MCF 10A (cell line): ENCODE measurements around the gene FAM187B. TPM values are rescaled to one million over a fixed set of nuclear protein-coding genes. Genes with fewer than 3 reads are reported as not detected.

ENCODE experiments used
- BruUV-seq: library from RNA; stranded (reverse); fragments of 400-500 nt; replicated peaks from 2 replicates; lab custom pipeline; 2021; lab: Mats Ljungman, UMichigan
- CTCF ChIA-PET: fragments of 300-600 bp; sonication (Branson Sonifier 250); formaldehyde crosslinking; extraction: SDS; loops from one replicate; lab custom pipeline; 2021; ENCODE audit warnings: antibody characterized with exemption, inconsistent platforms; lab: Yijun Ruan, JAX
- POLR2A ChIA-PET: fragments of 300-600, 350-650 bp; sonication (Branson Sonifier 250); formaldehyde crosslinking; extraction: SDS; loops from one replicate; lab custom pipeline; 2020; ENCODE audit warnings: antibody characterized with exemption, inconsistent platforms; lab: Yijun Ruan, JAX
- DNase-seq: peaks from one replicate; pipeline ENCODE4 v3.0.0-alpha.2; 2018; ENCODE audit not compliant: unreplicated experiment
- H3K27ac Mint-ChIP-seq: one replicate; pipeline ENCODE4 v1.8.0; 2022; ENCODE audit warnings: mild to moderate bottlenecking, low read depth, mixed read lengths; ENCODE audit not compliant: unreplicated experiment
- H3K27me3 Mint-ChIP-seq: one replicate; pipeline ENCODE4 v1.8.0; 2022; ENCODE audit warnings: mixed read lengths; ENCODE audit not compliant: insufficient read depth, unreplicated experiment
- H3K36me3 Mint-ChIP-seq: one replicate; pipeline ENCODE4 v1.8.0; 2022; ENCODE audit warnings: mild to moderate bottlenecking, moderate library complexity, mixed read lengths; ENCODE audit not compliant: insufficient read depth, unreplicated experiment
- H3K4me1 Mint-ChIP-seq: one replicate; pipeline ENCODE4 v1.8.0; 2022; ENCODE audit warnings: mixed read lengths; ENCODE audit not compliant: insufficient read depth, unreplicated experiment
- H3K4me3 Mint-ChIP-seq: one replicate; pipeline ENCODE4 v1.8.0; 2022; ENCODE audit warnings: mild to moderate bottlenecking, moderate library complexity, mixed read lengths; ENCODE audit not compliant: unreplicated experiment
- H3K9me3 Mint-ChIP-seq: one replicate; pipeline ENCODE4 v1.8.0; 2022; ENCODE audit warnings: mixed read lengths; ENCODE audit not compliant: unreplicated experiment
- CTCF ChIP-seq: fragments of 200-600 bp; IDR thresholded peaks from one replicate; pipeline ENCODE4 v1.8.0; 2022; ENCODE audit warnings: antibody characterized with exemption, mild to moderate bottlenecking; ENCODE audit not compliant: unreplicated experiment
- intact Hi-C: fragments of 100-400 bp; cut with micrococcal nuclease; formaldehyde crosslinking; loops from 2 replicates; pipeline ENCODE4 v1.14.1; 2022
- total RNA-seq: library from RNA; stranded (reverse); gene quantifications from 2 replicates; pipeline ENCODE4 v1.2.3, GENCODE V29; 2022

Gene FAM187B
- total RNA-seq, 1 experiment from 2014 or later = not detected

- H3K36me3 Mint-ChIP-seq = no peaks in the 10 kb centered on the region
- TF ChIP-seq CTCF = no peak
- H3K27ac Mint-ChIP-seq = no peak overlapping the region
- H3K9me3 Mint-ChIP-seq = no peaks in the 10 kb centered on the region
- POLR2A ChIA-PET = interaction anchor here (0.6 to 0.8 kb wide), 2 partner anchors 61 to 89 kb away, joined by 3 read pairs; no protein-coding TSS in a partner anchor
- CTCF ChIA-PET = interaction anchor here (0.6 kb wide), 1 partner anchor 53 kb away, joined by 3 read pairs; no protein-coding TSS in a partner anchor
- H3K4me1 Mint-ChIP-seq = no peaks in the 10 kb centered on the region
- no peaks in the 10 kb centered on the region for H3K27me3 Mint-ChIP-seq
- DNase-seq = no peak
- no peak overlapping the region for H3K4me3 Mint-ChIP-seq
- intact Hi-C loops = no loop called here
- BruUV-seq = no TSS peak
Observed at GRCh38 chr19:35206855-35207254, 21.7 kb downstream of the FAM187B start.

GRCh38 chr19:35206379-35206778, 22.2 kb downstream of the FAM187B start:
- Mint-ChIP-seq H3K36me3 (no peaks in the 10 kb centered on the region), H3K27me3 (no peaks in the 10 kb centered on the region), H3K4me3 (no peak overlapping the region), H3K27ac (no peak overlapping the region), H3K4me1 (no peaks in the 10 kb centered on the region), H3K9me3 (no peaks in the 10 kb centered on the region)
- no peak for TF ChIP-seq CTCF
- ChIA-PET POLR2A (interaction anchor here (0.6 to 1.2 kb wide), 3 partner anchors 39 to 88 kb away, joined by 3 read pairs; no protein-coding TSS in a partner anchor), CTCF (no interaction called here)
- no peak for DNase-seq
- intact Hi-C loops = no loop called here
- no TSS peak for BruUV-seq

- ChIA-PET CTCF (no interaction called here), POLR2A (interaction anchor here (0.8 to 1.2 kb wide), 2 partner anchors 39 to 88 kb away, joined by 3 read pairs; no protein-coding TSS in a partner anchor)
- no peak for DNase-seq
- H3K27ac Mint-ChIP-seq = no peak overlapping the region
- H3K36me3 Mint-ChIP-seq = no peaks in the 10 kb centered on the region
- TF ChIP-seq CTCF = no peak
- no peaks in the 10 kb centered on the region for H3K9me3 Mint-ChIP-seq
- intact Hi-C loops = no loop called here
- no peaks in the 10 kb centered on the region for H3K27me3 Mint-ChIP-seq
- BruUV-seq = no TSS peak
- H3K4me3 Mint-ChIP-seq = no peak overlapping the region
- no peaks in the 10 kb centered on the region for H3K4me1 Mint-ChIP-seq
Observed at GRCh38 chr19:35205733-35206323, 22.7 kb downstream of the FAM187B start.

- intact Hi-C loops = no loop called here
- BruUV-seq = no TSS peak
- no peaks in the 10 kb centered on the region for H3K36me3 Mint-ChIP-seq
- POLR2A ChIA-PET = interaction anchor here (1.1 to 1.4 kb wide), 3 partner anchors 9 to 38 kb away, joined by 3 to 6 read pairs (median 4); no protein-coding TSS in a partner anchor
- no peaks in the 10 kb centered on the region for H3K4me1 Mint-ChIP-seq
- no peak overlapping the region for H3K4me3 Mint-ChIP-seq
- no peak overlapping the region for H3K27ac Mint-ChIP-seq
- CTCF ChIA-PET = interaction anchor here (0.6 kb wide), 1 partner anchor 36 kb away, joined by 3 read pairs; no protein-coding TSS in a partner anchor
- peaks cover 3% of the 10 kb centered on the region for H3K27me3 Mint-ChIP-seq
- no peaks in the 10 kb centered on the region for H3K9me3 Mint-ChIP-seq
- no peak for DNase-seq
- TF ChIP-seq CTCF = no peak
Observed at GRCh38 chr19:35204799-35205732, 23.5 kb downstream of the FAM187B start.
